Right lobe of liver (tissue), 6 donors: Measurements from ENCODE around the gene KCND3. TPM values are rescaled to one million over a fixed set of nuclear protein-coding genes. Genes with fewer than 3 reads are reported as not detected.

ENCODE experiments used
- ATAC-seq, 4 donors: fragments of 200-7000 bp; cut with Tn5 transposase; one replicate each; pipeline ENCODE4 v1.9.1; 2020; ENCODE audit warnings: mild to moderate bottlenecking in 4 of 4, moderate library complexity in 4 of 4
- DNase-seq, 3 donors: peaks; one replicate each; pipeline ENCODE4 v3.0.0-alpha.2; 2020
- H3K27ac ChIP-seq, 3 donors: fragments of 200-600 bp; one replicate each; pipeline ENCODE4 v1.8.0; 2022
- H3K27me3 ChIP-seq, 2 donors: fragments of 200-600 bp; one replicate each; pipeline ENCODE4 v1.8.0; 2022
- H3K36me3 ChIP-seq, 4 donors: fragments of 200-600 bp; sonication (generic) in 1 of 4; one replicate each; pipeline versions ENCODE4 v1.5.1 to v1.8.0; 2017 to 2022; ENCODE audit warnings: control low read depth in 1 of 4
- H3K4me1 ChIP-seq, 4 donors: fragments of 200-600 bp; sonication (generic) in 1 of 4; one replicate each; pipeline versions ENCODE4 v1.5.1 to v1.8.0; 2017 to 2022; ENCODE audit warnings: control low read depth in 1 of 4
- H3K4me3 ChIP-seq, 3 donors: fragments of 200-600 bp; one replicate each; pipeline ENCODE4 v1.8.0; 2022
- H3K9me3 ChIP-seq, 4 donors: fragments of 200-600 bp; sonication (generic) in 1 of 4; one replicate each; pipeline versions ENCODE4 v1.5.1 to v1.8.0; 2017 to 2022; ENCODE audit warnings: control low read depth in 1 of 4
- CTCF ChIP-seq, 4 donors: fragments of 200-600 bp in 3 of 4; fragments of 450-650 bp in 1 of 4; IDR thresholded peaks; one replicate each; pipeline versions ENCODE4 v1.5.1 to v1.8.0; 2016 to 2022; ENCODE audit warnings: antibody characterized with exemption in 4 of 4, mild to moderate bottlenecking in 2 of 4
- POLR2A ChIP-seq: fragments of 450-650 bp; IDR thresholded peaks from one replicate; pipeline ENCODE4 v1.6.1; 2017; ENCODE audit warnings: antibody characterized with exemption, mild to moderate bottlenecking
- WGBS: methylation state at CpG from one replicate; pipeline ENCODE4 v1.1.6; 2018; ENCODE audit warnings: low coverage, low lambda C conversion rate; ENCODE audit not compliant: insufficient coverage; ENCODE audit errors: missing lambda C conversion rate; 5-methylcytosine and 5-hydroxymethylcytosine counted together
- intact Hi-C, 2 donors: fragments of 100-400 bp; cut with DNase I; formaldehyde crosslinking; loops; one replicate each; pipeline versions ENCODE4 v1.11.2 to v1.14.1; 2022
- total RNA-seq, 6 experiments: library from RNA; depleted of rRNA in 2 of 6; stranded (reverse); fragments of >200 nt in 2 of 6; fragmentation: NEBNext Ultra II Directional in 3 of 6; extraction: Animal tissue kit (Norgen Biotek cat#: 25700) in 3 of 6; gene quantifications; one replicate each; pipeline versions ENCODE4 v1.1.0 to v1.2.4, GENCODE V29; 2016 to 2023
- donor health status: DM: no; HTN: yes; CAD: no.
- donor health status: DM: no; HTN: no; CAD: no.
- donor health status: DM: no; HTN: no; CAD: no.
- donor health status: DM: no; HTN: yes; CAD: no.
- donor health status: DM: no; HTN: yes; CAD: no.

Gene KCND3
- total RNA-seq, 6 experiments from 2014 or later, result 8.1 to 25.5 (median 16.2) TPM

DNA sequence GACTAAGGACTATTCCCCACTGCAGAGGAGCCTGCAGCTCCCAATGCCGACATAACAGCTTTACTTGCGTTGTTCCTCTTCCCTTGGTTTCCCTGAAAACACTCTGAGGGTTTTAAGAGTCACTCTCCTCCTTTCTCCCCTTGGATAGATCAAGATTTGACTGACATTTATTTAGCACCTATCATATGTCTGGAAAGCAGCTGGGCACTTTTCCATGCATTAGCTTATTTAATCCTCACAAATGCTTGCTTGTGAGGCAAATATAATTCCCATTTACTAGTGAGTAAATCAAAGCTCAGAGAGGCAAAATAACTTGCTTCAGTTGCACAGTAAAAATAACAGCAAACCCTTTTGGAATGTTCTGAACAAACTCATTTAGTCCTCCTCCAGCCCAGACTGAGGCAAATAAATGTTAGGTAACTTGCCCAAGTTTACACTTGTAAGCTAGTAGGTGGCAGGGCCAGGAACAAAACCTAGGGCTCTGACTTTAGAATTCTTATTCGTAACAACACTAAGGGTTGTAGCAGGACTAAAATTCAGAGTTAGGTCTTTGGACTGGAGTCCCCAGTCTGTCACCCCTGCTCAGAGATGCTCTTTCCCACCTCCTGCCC is 81.4 kb downstream of the KCND3 start:
- H3K4me1 ChIP-seq, result no peaks in the 10 kb centered on the region
- no peak overlapping the region for H3K27ac ChIP-seq
- TF ChIP-seq CTCF (IDR thresholded peaks at IDR 0.05) (no peak), POLR2A (no peak)
- DNase-seq (no peak), ATAC-seq (peak in 3 of 4 donors; percentile 30 to 61 (median 56))
- no peak overlapping the region for H3K4me3 ChIP-seq
- H3K9me3 ChIP-seq, result no peaks in the 10 kb centered on the region
- no peaks in the 10 kb centered on the region for H3K27me3 ChIP-seq
- intact Hi-C loops, result no loop called here
- 91% methylated on average over 2 of the region's 3 CpGs for WGBS
- H3K36me3 ChIP-seq, result no peaks in the 10 kb centered on the region

DNA sequence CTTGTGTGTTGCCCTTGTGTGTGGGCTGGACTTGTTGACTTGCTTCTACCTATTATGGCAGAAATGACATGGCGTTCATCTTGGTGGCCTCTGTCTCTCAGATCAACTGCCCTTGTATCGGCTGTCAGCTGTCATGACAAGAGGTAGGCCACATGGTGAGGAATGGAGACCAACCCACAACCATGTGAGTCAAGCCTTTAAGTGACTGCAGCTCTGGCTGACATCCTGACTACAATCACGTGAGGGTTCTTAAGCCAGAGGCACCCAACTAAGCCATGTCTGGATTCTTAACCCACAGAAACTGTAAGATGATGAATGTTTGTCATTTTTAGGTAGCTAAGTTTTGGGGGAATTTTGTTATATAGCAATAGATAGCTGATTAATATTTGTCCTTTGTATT is 82.1 kb downstream of the KCND3 start:
- ATAC-seq (no peak), DNase-seq (no peak)
- 78% methylated on average over 2 of the region's 3 CpGs for WGBS
- no peaks in the 10 kb centered on the region for H3K4me1 ChIP-seq
- no peak overlapping the region for H3K27ac ChIP-seq
- no peaks in the 10 kb centered on the region for H3K36me3 ChIP-seq
- H3K4me3 ChIP-seq, result no peak overlapping the region
- intact Hi-C loops, result no loop called here
- no peaks in the 10 kb centered on the region for H3K27me3 ChIP-seq
- no peaks in the 10 kb centered on the region for H3K9me3 ChIP-seq
- TF ChIP-seq CTCF (IDR thresholded peaks at IDR 0.05), result no peak
- no peak for TF ChIP-seq POLR2A

DNA sequence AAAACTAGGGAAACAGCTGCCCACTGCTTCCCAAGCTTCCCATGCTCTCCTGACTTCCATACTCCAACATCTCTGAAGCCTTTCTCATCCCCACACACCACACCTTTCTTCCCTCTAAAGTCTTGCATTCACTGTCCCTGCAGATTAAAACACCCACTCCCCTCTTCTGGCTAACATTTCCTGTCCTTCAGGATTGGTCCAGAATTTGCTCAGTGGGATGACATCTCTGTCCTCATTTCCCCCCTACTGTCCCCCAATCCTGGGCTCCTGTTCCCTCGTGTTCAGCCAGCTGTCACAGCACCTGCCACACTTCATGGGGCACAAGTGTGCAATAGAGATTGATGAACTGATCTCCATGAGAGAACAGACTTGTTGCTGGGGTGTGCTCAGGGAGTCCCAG is 82.7 kb downstream of the KCND3 start:
- DNase-seq (no peak), ATAC-seq (no peak)
- H3K9me3 ChIP-seq, result no peaks in the 10 kb centered on the region
- H3K36me3 ChIP-seq, result no peaks in the 10 kb centered on the region
- TF ChIP-seq POLR2A (no peak), CTCF (IDR thresholded peaks at IDR 0.05) (no peak)
- intact Hi-C loops, result no loop called here
- H3K27ac ChIP-seq, result no peak overlapping the region
- no peak overlapping the region for H3K4me3 ChIP-seq
- H3K4me1 ChIP-seq, result no peaks in the 10 kb centered on the region
- no peaks in the 10 kb centered on the region for H3K27me3 ChIP-seq
- 86% methylated on average over 1 of the region's 1 CpG for WGBS

DNA sequence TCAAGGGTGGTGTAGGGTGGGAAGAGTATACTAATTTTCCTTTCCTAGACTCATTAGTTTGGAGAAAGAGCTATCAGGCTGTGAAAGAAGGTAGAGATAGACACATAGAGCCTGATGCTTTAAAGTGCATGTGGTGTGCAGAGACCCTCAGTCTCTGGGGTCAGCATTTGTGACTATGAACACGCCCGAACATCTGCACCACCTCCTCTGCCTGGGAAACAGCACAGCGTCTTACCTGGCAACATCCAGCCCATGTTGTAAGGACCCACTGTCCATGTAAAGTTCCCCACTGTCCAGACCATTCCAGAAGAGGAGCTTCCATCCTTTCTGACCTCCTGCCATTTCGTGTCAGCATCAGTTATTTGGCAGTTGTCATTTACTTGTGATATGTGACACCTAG is 83.4 kb downstream of the KCND3 start:
- TF ChIP-seq CTCF (IDR thresholded peaks at IDR 0.05), result no peak
- Histone ChIP-seq H3K4me1 (no peaks in the 10 kb centered on the region), H3K27me3 (no peaks in the 10 kb centered on the region), H3K27ac (no peak overlapping the region), H3K36me3 (no peaks in the 10 kb centered on the region), H3K9me3 (no peaks in the 10 kb centered on the region), H3K4me3 (no peak overlapping the region)
- DNase-seq (no peak), ATAC-seq (no peak)
- WGBS, result 82% methylated on average over 1 of the region's 4 CpGs
- intact Hi-C loops, result no loop called here
